ENCODE results near the gene PSKH1.
"Not testable (repeated sequence)": the region's sequence is repeated elsewhere in the genome, so short reads cannot be mapped to it uniquely, and the experiment has no call there.

Gene PSKH1

GRCh38 chr16:67892899-67893742, at the start of gene PSKH1:
Gene PSKH1 (plus strand): TSS chr16:67893254. CDS start chr16:67908750, 15,496 bp downstream.
- DNase-seq = peak; percentile 98

- DNase-seq = no peak
Observed at GRCh38 chr16:67843343-67843765, 49.7 kb upstream of the PSKH1 start.

- DNase-seq = no peak
Observed at GRCh38 chr16:67844497-67844896, 48.6 kb upstream of the PSKH1 start.

- no peak for DNase-seq
Observed at GRCh38 chr16:67845291-67846062, 47.6 kb upstream of the PSKH1 start.

GRCh38 chr16:67846063-67846319, 47.1 kb upstream of the PSKH1 start:
- no peak for DNase-seq

- DNase-seq = peak; percentile 98
Observed at GRCh38 chr16:67846320-67847063, 46.6 kb upstream of the PSKH1 start, which contains the start of gene NUTF2. Gene NUTF2 (plus strand): TSS chr16:67846933. CDS start chr16:67865131, 18,198 bp downstream.

GRCh38 chr16:67847064-67847861, 45.8 kb upstream of the PSKH1 start, which contains the start of gene CENPT:
Gene CENPT (minus strand): TSS chr16:67847693. CDS start chr16:67833859, 13,834 bp downstream.
- DNase-seq = peak; percentile 27

GRCh38 chr16:67848118-67848517, 44.9 kb upstream of the PSKH1 start:
- no peak for DNase-seq

GRCh38 chr16:67853670-67854069, 39.4 kb upstream of the PSKH1 start:
- no peak for DNase-seq

GRCh38 chr16:67855789-67856188, 37.3 kb upstream of the PSKH1 start:
- DNase-seq = no peak

GRCh38 chr16:67856927-67857546, 36.0 kb upstream of the PSKH1 start:
- DNase-seq = no peak

- DNase-seq = peak; percentile 51
Observed at GRCh38 chr16:67857547-67858233, 35.4 kb upstream of the PSKH1 start.

GRCh38 chr16:67858500-67858899, 34.6 kb upstream of the PSKH1 start:
- DNase-seq = no peak

GRCh38 chr16:67860589-67861398, 32.3 kb upstream of the PSKH1 start:
- no peak for DNase-seq

GRCh38 chr16:67861877-67862276, 31.2 kb upstream of the PSKH1 start:
- DNase-seq = no peak

- DNase-seq = peak; percentile 70
Observed at GRCh38 chr16:67862623-67863583, 30.2 kb upstream of the PSKH1 start.

GRCh38 chr16:67864044-67864443, 29.0 kb upstream of the PSKH1 start:
- not testable (repeated sequence) for DNase-seq

- no peak for DNase-seq
Observed at GRCh38 chr16:67864594-67864993, 28.5 kb upstream of the PSKH1 start.

GRCh38 chr16:67865318-67865717, 27.7 kb upstream of the PSKH1 start:
- DNase-seq = no peak
